Fibroblast of skin of back (primary cell): Measurements from ENCODE around the gene OSBP.
A peak's percentile ranks its signal among the peaks of the same experiment; 100 is the strongest.

Experiments used
- DNase-seq: peaks from one replicate; pipeline ENCODE4 v3.0.0-alpha.2; 2013

OSBP gene

DNA sequence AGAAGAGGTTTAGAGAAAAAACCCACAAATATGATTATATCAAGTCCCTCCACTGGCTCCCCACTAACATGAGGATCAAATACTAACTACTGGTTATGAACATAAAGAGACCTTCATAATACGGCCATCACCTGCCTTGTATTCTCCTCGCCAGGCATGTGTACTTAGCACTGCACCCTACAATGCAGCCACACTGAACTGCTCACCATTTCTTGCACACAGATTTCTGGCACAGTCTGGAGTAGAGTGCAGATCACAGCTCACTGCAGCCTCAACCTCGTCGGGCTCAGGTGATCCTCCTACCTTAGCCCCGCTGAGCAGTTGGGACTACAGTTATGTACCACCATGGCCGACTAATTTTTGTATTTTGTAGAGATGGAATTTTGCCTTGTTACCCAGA lies 13.1 kb downstream of the OSBP start:
- DNase-seq, result no peak

GRCh38 chr11:59601788-59602187 lies 13.8 kb downstream of the OSBP start:
- DNase-seq, result no peak

DNA sequence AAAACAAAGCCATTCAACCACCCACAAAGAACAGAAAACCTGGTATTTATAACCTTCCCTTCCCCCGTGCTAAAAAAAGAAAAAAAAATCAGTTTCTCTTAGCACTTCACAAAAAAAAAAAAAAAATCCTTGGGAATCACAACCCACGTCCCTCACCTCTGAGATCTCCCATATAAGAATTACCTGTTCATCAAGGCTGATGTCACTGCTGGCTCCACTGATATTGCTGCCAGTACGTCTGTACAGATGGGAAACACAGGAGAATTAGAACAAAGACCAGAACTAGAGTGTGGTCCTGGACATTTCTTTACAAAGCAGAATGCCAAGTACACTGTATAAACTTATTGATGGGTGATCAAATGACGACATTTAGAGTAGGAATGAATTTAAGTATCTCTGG lies 14.9 kb downstream of the OSBP start:
- DNase-seq, result no peak

GRCh38 chr11:59600234-59600633 lies 15.3 kb downstream of the OSBP start:
- DNase-seq, result no peak

- DNase-seq, result no peak
Observed at GRCh38 chr11:59598961-59599360, 16.6 kb downstream of the OSBP start.

DNA sequence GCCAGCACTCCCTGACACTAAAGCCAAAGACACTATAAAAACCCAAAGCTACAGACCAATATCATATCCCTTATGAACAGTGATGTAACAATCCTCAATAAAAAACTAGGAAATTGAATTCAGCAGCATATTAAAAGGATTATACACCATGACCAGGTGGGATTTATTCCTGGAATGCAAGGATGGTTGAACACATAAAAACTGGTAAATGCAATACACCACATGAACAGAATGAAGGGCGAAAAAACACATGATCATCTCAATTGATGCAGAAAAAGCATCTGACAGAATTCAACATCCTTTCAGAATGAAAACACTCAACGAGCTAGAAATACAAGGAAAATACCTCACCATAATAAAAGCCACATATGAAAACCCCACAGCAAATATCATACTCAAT lies 31.3 kb downstream of the OSBP start:
- no peak for DNase-seq

DNA sequence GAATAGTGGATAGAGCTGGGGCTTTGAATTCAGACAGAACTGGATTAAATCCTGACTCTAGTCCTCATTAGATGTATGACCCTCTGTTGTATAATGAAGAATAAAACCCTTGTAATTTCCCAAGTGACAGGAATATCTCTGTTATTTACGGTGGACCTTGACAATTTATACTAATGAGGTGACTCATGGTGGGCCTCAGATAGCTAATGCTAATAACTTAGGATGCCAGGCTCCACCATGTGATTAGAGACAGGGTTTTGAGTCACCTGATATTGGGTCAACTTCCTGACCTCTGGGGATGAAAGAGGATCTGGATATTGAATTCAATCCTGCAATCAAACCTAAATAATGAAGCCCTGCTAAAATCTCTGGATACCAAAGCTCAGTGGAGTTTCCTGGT lies 33.6 kb downstream of the OSBP start:
- no peak for DNase-seq

- no peak for DNase-seq
Observed at GRCh38 chr11:59578369-59578768, 37.2 kb downstream of the OSBP start.

DNA sequence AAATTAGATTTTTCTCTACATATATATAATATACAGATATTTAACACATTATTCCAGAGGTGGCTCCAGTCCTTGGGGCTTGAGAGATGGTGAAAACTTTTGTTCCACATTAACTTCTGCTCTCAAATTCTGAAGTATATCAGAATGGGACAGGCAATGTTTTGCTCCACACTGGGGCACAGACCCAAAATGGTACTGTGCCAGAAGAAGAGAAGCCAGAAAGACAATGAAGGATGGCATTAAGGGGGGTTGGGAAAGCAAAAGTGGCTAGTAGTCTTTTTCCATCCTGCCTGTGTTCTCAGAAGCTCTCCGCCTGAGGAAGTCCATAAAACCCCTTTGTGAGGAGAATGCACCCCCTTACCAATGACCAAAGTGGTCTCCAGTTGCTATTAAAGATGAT lies 40.1 kb downstream of the OSBP start:
- DNase-seq, result no peak

DNA sequence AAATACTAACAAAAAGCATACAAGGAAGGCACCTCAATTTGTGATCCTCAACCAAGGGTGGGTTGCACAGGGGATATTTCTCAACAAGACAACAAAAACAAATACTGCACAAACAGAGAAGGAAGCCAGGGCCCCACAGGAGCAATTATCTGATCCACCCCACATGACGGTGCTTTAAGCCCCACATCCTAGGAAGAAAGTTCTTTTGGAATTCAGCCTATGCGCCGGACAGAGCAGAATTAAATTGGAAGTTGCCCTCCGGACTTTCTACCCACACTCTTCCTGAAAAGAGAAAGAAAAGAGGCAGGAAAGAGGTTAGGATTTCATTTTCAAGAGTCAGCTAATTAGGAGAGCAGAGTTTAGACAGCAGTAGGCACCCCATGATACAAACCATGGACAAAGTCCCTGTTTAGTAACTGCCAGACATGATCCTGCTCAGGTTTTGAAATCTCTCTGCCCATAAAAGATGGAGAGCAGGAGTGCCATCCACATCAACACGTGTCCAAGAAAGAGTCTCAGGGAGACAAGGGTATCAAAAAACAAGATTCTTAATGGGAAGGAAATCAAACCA lies 40.6 kb downstream of the OSBP start:
- DNase-seq, result no peak

GRCh38 chr11:59574467-59574866 lies 41.1 kb downstream of the OSBP start:
- no peak for DNase-seq

- peak; percentile 52 for DNase-seq
Observed at GRCh38 chr11:59573216-59573615, 42.4 kb downstream of the OSBP start.

DNA sequence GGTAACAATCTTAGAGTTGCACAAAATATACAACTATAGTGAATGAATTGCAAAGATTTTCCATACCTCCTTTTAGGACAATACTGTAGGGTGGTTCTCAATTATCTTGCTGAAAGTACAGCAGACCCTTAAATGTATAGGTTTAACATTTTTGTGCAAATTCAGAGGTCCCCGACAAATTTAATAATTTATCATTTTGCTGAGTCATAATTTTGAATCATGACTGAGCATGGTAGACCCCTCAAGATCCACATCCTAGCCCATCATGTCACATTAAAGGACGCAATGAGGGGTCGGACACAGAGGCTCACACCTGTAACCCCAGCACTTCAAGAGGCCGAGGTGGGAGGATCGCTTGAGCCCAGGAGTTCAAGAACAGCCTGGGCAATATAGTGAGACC lies 43.5 kb downstream of the OSBP start:
- DNase-seq, result no peak

DNA sequence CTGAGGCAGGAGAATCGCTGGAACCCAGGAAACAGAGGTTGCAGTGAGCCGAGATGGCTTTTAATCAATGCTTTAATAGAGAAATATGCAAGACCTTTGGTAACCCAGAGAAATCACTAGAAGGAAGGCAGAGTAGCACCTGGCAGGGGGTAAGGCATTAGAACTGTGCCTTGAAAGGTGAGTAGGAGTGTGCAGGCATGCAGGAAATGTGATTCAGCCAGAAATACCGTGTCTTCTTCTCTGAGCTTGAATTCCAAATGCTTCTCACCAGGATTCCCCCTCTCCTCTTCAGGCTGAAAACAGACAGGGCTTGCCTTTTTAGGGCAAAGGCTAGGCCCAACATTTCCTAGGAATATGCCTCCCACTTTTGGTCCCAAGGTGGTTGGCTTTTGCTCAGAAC lies 53.3 kb downstream of the OSBP start:
- DNase-seq, result no peak

GRCh38 chr11:59560702-59561473 lies 54.7 kb downstream of the OSBP start:
- DNase-seq, result peak; percentile 80

GRCh38 chr11:59560290-59560701 lies 55.3 kb downstream of the OSBP start:
- DNase-seq, result peak; percentile 69

DNA sequence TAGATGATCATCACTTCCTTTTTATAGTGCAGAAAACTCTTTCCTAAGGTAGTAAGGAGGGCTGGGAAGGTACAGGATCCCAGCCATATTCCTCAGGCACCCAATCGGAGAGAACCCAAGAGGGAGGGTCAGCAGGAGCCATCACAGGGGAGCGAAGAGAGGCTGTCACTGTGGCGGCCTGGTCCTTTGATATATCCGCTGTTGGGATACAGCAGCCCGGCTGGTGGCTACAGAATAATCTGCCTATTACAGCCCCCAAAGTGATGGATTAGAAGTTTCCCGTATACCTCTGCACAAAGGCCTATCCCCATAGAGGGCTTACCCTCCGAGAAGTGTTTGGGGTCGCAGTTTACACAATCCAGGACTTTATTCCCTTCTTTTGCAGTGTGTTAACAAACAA lies 55.7 kb downstream of the OSBP start:
- DNase-seq, result no peak

GRCh38 chr11:59558270-59558643 lies 57.3 kb downstream of the OSBP start:
- DNase-seq, result no peak

- DNase-seq, result peak; percentile 59
Observed at GRCh38 chr11:59556917-59557348, 58.6 kb downstream of the OSBP start.

DNA sequence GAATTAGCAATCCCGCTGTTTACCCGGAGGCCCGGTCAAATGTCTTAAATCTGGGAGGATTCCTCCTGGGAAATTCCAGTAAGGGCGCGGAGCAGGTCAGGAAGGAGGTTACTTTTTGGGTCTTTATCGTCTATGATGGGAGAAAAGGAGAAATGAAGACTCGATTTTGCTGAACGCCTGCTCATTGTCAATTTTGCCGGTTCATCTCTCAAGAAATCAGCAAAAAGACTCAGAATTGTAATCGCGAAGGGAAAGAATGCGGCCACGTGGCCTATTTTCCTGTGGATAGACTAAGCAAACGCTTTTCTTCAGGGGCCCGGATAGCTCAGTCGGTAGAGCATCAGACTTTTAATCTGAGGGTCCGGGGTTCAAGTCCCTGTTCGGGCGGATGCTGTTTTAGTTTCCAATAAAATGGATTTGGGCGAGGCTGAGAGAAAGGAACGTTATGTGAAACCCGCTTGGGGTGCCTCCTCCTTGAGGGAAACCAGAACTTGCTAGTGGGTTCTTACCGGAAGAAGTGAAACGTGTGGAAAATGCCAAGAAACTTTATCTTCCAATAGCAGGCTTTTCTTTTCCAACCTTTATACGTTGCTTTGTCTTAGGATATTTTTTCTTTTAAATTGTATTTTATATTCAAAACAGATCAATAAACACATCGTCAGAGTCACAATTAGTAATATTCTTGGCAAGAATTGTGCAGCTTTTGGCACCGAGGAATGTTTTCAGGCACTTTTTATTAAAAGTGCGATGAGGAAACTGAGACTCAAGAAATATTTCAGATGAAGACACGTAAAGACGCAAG lies 59.3 kb downstream of the OSBP start:
- peak; percentile 90 for DNase-seq

GRCh38 chr11:59555601-59556114 lies 59.9 kb downstream of the OSBP start:
- DNase-seq, result no peak

GRCh38 chr11:59553323-59553722 lies 62.3 kb downstream of the OSBP start:
- DNase-seq, result no peak

DNA sequence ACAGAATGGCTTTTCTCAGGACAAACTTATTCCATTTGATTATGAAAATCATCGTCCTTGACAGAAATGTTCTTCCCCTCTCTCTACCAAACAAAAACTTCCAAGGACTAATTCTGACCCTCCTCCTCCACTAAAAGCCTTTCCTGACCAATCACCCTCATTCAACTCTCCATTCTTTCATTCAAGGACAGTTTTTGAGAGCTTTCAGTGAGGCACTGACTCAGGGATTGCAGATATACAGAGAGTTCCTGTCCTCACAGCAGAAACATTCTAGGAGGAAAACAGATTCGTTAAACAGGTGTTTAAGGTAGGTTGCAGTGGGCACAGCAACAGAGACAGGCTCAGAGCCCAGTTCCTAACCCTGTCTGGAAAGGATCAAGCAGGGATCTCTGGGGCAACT lies 62.7 kb downstream of the OSBP start:
- DNase-seq, result no peak
